Mucosa of descending colon (tissue), 3 donors: ENCODE data around the gene GNAQ. TPM values are rescaled to one million over a fixed set of nuclear protein-coding genes. Genes with fewer than 3 reads are reported as not detected.

ENCODE experiments used
- ATAC-seq: fragments of 200-7000 bp; cut with Tn5 transposase; one replicate; pipeline ENCODE4 v1.9.1; 2020; ENCODE audit warnings: mild to moderate bottlenecking, moderate library complexity
- DNase-seq, 3 donors: peaks; one replicate each; pipeline ENCODE4 v3.0.0-alpha.2; 2020
- H3K36me3 ChIP-seq: fragments of 200-600 bp; one replicate; pipeline ENCODE4 v1.8.0; 2021; ENCODE audit warnings: low read depth, mild to moderate bottlenecking
- H3K4me1 ChIP-seq: fragments of 200-600 bp; one replicate; pipeline ENCODE4 v1.8.0; 2021; ENCODE audit warnings: low read depth, mild to moderate bottlenecking
- H3K4me3 ChIP-seq: fragments of 200-600 bp; one replicate; pipeline ENCODE4 v1.8.0; 2021; ENCODE audit warnings: mild to moderate bottlenecking
- H3K9me3 ChIP-seq: fragments of 200-600 bp; one replicate; pipeline ENCODE4 v1.8.0; 2021; ENCODE audit warnings: mild to moderate bottlenecking
- CTCF ChIP-seq: fragments of 200-600 bp; IDR thresholded peaks from one replicate; pipeline ENCODE4 v1.8.0; 2022; ENCODE audit warnings: antibody characterized with exemption, mild to moderate bottlenecking
- intact Hi-C, 2 donors: fragments of 100-400 bp; cut with DNase I in 1 of 2; cut with micrococcal nuclease in 1 of 2; formaldehyde crosslinking; loops; one replicate each; pipeline versions ENCODE4 v1.11.0 to v1.11.1; 2022; cut with DNase I, micrococcal nuclease
- total RNA-seq, 3 donors: library from RNA; stranded (reverse); fragmentation: NEBNext Ultra II Directional in 2 of 3; extraction: Animal tissue kit (Norgen Biotek cat#: 25700) in 2 of 3; gene quantifications; one replicate each; pipeline versions ENCODE4 v1.2.1 to v1.2.4, GENCODE V29; 2021 to 2023
- donor health status: DM: no; HTN: no; CAD: no; lungs with moderate emphysema.
- donor health status: DM: no; HTN: no; CAD: no.
- donor health status: DM: no; HTN: yes; CAD: no.

Gene GNAQ
- total RNA-seq, 3 donors from 2014 or later, result 95.9 to 115 (median 104) TPM

- peaks cover 39% of the 10 kb centered on the region for H3K4me1 ChIP-seq
- no peak for DNase-seq
- intact Hi-C loops, result no loop called here
- no peak for TF ChIP-seq CTCF
- H3K36me3 ChIP-seq, result no peaks in the 10 kb centered on the region
- no peak overlapping the region for H3K4me3 ChIP-seq
- no peaks in the 10 kb centered on the region for H3K9me3 ChIP-seq
- ATAC-seq, result no peak
Measured at GRCh38 chr9:78026416-78026815, 5.2 kb downstream of the GNAQ start.

DNA sequence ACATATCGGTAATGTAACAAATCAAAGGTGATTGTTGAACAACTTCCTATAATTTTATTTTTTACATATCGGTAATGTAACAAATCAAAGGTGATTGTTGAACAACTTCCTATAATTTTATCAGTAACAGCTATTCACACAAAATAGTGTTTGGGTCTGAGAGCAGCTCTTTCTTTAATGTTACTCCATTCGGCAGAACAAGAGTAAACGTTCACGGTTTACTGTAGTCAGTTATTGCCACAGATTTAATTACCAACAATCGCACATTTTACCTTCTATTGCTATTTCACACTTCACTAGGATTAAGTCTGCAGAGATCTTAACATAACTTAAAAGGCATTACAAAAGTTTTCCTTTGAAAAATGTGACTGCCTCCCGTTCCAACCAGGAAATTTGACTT lies 6.4 kb downstream of the GNAQ start:
- Histone ChIP-seq H3K4me3 (no peak overlapping the region), H3K36me3 (no peaks in the 10 kb centered on the region), H3K4me1 (peaks cover 42% of the 10 kb centered on the region), H3K9me3 (no peaks in the 10 kb centered on the region)
- DNase-seq, result no peak
- ATAC-seq, result no peak
- intact Hi-C loops, result no loop called here
- TF ChIP-seq CTCF, result no peak

GRCh38 chr9:78023003-78023741 lies 8.4 kb downstream of the GNAQ start:
- H3K36me3 ChIP-seq, result no peaks in the 10 kb centered on the region

GRCh38 chr9:78021697-78022096 lies 9.9 kb downstream of the GNAQ start:
- peak; percentile 89 for ATAC-seq
- TF ChIP-seq CTCF, result peak; percentile 13
- no peaks in the 10 kb centered on the region for H3K9me3 ChIP-seq
- H3K4me1 ChIP-seq, result peaks cover 33% of the 10 kb centered on the region
- H3K4me3 ChIP-seq, result no peak overlapping the region
- intact Hi-C loops, result no loop called here
- no peaks in the 10 kb centered on the region for H3K36me3 ChIP-seq
- peak; percentile 65 to 74 (median 73) for DNase-seq

More at GRCh38 chr9:78023003-78023741, 8.4 kb downstream of the GNAQ start:
- ATAC-seq (peak; percentile 85), DNase-seq (peak in 1 of 3 donors; percentile 40)
- Histone ChIP-seq H3K4me3 (no peak overlapping the region), H3K4me1 (peaks cover 38% of the 10 kb centered on the region), H3K9me3 (no peaks in the 10 kb centered on the region)
- no peak for TF ChIP-seq CTCF
- intact Hi-C loops, result no loop called here

DNA sequence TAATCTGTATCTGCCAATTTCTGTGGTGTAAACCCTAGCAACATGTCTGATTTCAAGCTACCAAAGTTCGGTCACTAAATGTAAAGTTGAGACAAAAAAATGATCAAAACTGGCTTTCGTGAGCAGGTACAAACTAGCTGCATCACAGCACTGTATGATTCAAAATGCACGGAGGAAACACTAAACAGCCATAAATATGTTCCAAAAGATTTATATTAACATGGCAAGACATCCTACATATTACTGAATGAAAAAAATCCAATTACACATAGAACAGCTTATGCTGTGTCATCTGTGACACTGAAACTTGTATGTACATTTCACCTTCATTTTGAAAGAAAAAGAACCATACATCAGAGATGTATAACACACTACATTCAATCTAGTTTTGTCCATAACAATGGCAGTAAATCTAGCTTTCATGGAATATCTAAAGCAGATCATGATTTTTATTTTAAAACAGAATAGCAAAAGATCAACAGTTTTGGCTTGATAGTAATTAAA lies 14.4 kb downstream of the GNAQ start:
- no peaks in the 10 kb centered on the region for H3K9me3 ChIP-seq
- H3K4me3 ChIP-seq, result no peak overlapping the region
- TF ChIP-seq CTCF, result no peak
- DNase-seq (no peak), ATAC-seq (no peak)
- intact Hi-C loops, result no loop called here
- H3K4me1 ChIP-seq, result peaks cover 10% of the 10 kb centered on the region
- H3K36me3 ChIP-seq, result no peaks in the 10 kb centered on the region
